ENCODE results near the gene ARMCX5. TPM values are rescaled to one million over a fixed set of nuclear protein-coding genes. Genes with fewer than 3 reads are reported as not detected.

Gene ARMCX5
- polyA plus RNA-seq, 1 donor from 2014 or later, result 56.1 TPM

GRCh38 chrX:102560423-102561068 lies 38.8 kb upstream of the ARMCX5 start:
- Histone ChIP-seq H3K36me3 (ENCODE audit: insufficient read depth, low read length) (no peaks in the 10 kb centered on the region), H3K9me2 (ENCODE audit: insufficient read depth, low read length) (no peaks in the 10 kb centered on the region), H3K4me3 (ENCODE audit: low read length) (no peak overlapping the region), H3K9ac (ENCODE audit: low read length) (no peak overlapping the region), H2AFZ (ENCODE audit: low read depth, low read length) (no peak overlapping the region), H3K27ac (ENCODE audit: low read length) (no peak overlapping the region), H3K79me2 (replicated peaks; ENCODE audit: insufficient read depth, low read length) (no peaks in the 10 kb centered on the region), H3K9me3 (ENCODE audit: low read length) (no peaks in the 10 kb centered on the region), H3K4me2 (ENCODE audit: low read length) (no peak overlapping the region), H3F3A (ENCODE audit: insufficient read depth, low read length, poor library complexity, severe bottlenecking) (no peaks in the 10 kb centered on the region), H3K27me3 (ENCODE audit: insufficient read depth, low read depth, low read length) (no peaks in the 10 kb centered on the region), H4K20me1 (ENCODE audit: insufficient read depth) (no peaks in the 10 kb centered on the region)
- TF ChIP-seq POLR2AphosphoS5 (IDR thresholded peaks at IDR 0.05) (no peak), MXI1 (conservative IDR thresholded peaks at IDR 0.05; ENCODE audit: poor library complexity, severe bottlenecking) (no peak), CTCF (IDR thresholded peaks at IDR 0.05; ENCODE audit: poor library complexity, severe bottlenecking) (no peak), REST (IDR thresholded peaks at IDR 0.05; ENCODE audit: borderline replicate concordance) (no peak), EZH2 (IDR thresholded peaks at IDR 0.05; ENCODE audit: borderline replicate concordance, insufficient read depth, low read length, poor library complexity, severe bottlenecking) (no peak), TAF1 (IDR thresholded peaks at IDR 0.05; ENCODE audit: low read depth) (no peak), SMC3 (conservative IDR thresholded peaks at IDR 0.05; ENCODE audit: poor library complexity) (no peak), EP300 (conservative IDR thresholded peaks at IDR 0.05; ENCODE audit: poor library complexity, severe bottlenecking) (no peak)

- Histone ChIP-seq H3K9me3 (ENCODE audit: low read length) (no peaks in the 10 kb centered on the region), H3F3A (ENCODE audit: insufficient read depth, low read length, poor library complexity, severe bottlenecking) (no peaks in the 10 kb centered on the region), H3K9ac (ENCODE audit: low read length) (no peak overlapping the region), H3K36me3 (ENCODE audit: insufficient read depth, low read length) (no peaks in the 10 kb centered on the region), H3K27ac (ENCODE audit: low read length) (no peak overlapping the region), H3K4me3 (ENCODE audit: low read length) (no peak overlapping the region), H3K4me2 (ENCODE audit: low read length) (no peak overlapping the region), H3K27me3 (ENCODE audit: insufficient read depth, low read depth, low read length) (no peaks in the 10 kb centered on the region), H3K9me2 (ENCODE audit: insufficient read depth, low read length) (no peaks in the 10 kb centered on the region), H4K20me1 (ENCODE audit: insufficient read depth) (no peaks in the 10 kb centered on the region), H3K79me2 (replicated peaks; ENCODE audit: insufficient read depth, low read length) (no peaks in the 10 kb centered on the region), H2AFZ (ENCODE audit: low read depth, low read length) (no peak overlapping the region)
- no peak for TF ChIP-seq EZH2 (IDR thresholded peaks at IDR 0.05; ENCODE audit: borderline replicate concordance, insufficient read depth, low read length, poor library complexity, severe bottlenecking)
- TF ChIP-seq REST (IDR thresholded peaks at IDR 0.05; ENCODE audit: borderline replicate concordance), result no peak
- no peak for TF ChIP-seq EP300 (conservative IDR thresholded peaks at IDR 0.05; ENCODE audit: poor library complexity, severe bottlenecking)
- TF ChIP-seq POLR2AphosphoS5 (IDR thresholded peaks at IDR 0.05), result no peak
- TF ChIP-seq TAF1 (IDR thresholded peaks at IDR 0.05; ENCODE audit: low read depth), result no peak
- no peak for TF ChIP-seq RAD21 (conservative IDR thresholded peaks at IDR 0.05)
- no peak for TF ChIP-seq CTCF (IDR thresholded peaks at IDR 0.05; ENCODE audit: poor library complexity, severe bottlenecking)
- TF ChIP-seq MXI1 (conservative IDR thresholded peaks at IDR 0.05; ENCODE audit: poor library complexity, severe bottlenecking), result no peak
- TF ChIP-seq SMC3 (conservative IDR thresholded peaks at IDR 0.05; ENCODE audit: poor library complexity), result no peak
Observed at GRCh38 chrX:102580891-102581290, 18.4 kb upstream of the ARMCX5 start.

Measured in neural cell (in vitro differentiated cells).